Measurements from ENCODE around the gene PCIF1.

DNA sequence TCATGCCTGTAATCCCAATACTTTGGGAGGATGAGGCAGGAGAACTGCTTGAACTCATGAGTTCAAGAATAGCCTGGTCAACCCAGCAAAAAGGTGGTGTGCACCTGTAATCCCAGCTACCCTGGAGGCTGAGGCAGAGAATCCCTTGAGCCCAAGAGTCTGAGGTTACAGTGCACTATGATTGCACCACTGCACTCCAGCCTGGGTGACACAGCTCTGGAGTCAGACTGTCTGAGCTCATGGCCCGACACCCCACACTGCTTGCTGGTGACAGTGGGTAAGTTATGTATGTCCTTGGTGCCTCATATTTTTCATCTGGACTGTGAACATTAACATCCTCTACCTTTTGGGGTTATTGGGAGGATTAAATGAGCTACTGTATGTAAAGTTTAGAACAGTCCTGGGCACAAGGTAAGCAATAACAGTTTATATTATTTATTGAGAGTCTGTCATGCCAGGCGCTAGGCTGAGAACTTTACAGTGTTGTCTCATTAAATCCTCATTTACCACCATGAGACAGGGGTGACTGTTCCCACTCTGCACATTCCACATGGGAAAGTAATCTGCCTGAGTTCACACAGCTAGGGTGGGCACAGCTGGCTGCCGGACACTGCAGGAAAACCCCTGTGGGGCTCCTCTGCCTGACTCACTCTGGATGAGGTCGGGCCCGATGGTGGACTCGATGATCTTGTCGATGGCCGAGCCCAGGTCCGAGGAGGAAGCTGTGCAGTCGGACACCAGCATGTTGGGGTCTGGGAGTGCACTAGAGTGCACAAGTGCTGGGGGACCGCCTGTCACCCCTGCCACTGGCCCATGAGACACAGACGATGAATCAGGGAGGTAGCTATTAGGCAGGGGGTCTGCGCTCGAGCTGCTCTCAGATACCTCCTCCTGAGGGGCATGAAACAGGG lies 34.6 kb downstream of the PCIF1 start:
- TF ChIP-seq EZH2phosphoT487 (IDR thresholded peaks at IDR 0.05), result no peak
- TF ChIP-seq, protein P1, sequence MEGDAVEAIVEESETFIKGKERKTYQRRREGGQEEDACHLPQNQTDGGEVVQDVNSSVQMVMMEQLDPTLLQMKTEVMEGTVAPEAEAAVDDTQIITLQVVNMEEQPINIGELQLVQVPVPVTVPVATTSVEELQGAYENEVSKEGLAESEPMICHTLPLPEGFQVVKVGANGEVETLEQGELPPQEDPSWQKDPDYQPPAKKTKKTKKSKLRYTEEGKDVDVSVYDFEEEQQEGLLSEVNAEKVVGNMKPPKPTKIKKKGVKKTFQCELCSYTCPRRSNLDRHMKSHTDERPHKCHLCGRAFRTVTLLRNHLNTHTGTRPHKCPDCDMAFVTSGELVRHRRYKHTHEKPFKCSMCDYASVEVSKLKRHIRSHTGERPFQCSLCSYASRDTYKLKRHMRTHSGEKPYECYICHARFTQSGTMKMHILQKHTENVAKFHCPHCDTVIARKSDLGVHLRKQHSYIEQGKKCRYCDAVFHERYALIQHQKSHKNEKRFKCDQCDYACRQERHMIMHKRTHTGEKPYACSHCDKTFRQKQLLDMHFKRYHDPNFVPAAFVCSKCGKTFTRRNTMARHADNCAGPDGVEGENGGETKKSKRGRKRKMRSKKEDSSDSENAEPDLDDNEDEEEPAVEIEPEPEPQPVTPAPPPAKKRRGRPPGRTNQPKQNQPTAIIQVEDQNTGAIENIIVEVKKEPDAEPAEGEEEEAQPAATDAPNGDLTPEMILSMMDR (IDR thresholded peaks at IDR 0.05), result no peak
